ENCODE data around the gene TRMT44. TPM values are rescaled to one million over a fixed set of nuclear protein-coding genes. Genes with fewer than 3 reads are reported as not detected.

Gene TRMT44
- total RNA-seq, 4 donors from 2014 or later = 39.0 to 61.0 (median 49.2) TPM

DNA sequence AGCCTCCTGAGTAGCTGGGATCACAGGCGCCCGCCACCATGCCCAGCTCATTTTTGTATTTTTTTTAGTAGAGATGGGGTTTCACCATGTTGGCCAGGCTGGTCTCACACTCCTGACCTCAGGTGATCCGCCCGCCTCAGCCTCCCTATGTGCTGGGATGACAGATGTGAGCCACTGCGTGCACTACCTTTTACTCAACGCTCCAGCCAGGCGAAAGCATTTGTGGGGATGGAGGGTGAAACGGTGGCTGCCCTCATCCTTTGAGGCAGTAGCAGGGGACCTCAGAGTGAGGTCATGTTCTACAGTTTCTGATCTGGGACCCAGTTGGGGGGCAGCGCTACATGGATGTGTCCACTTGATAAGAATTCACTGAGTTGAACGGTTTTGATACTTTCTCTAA is 73.8 kb downstream of the TRMT44 start:
- WGBS, 2 donors = 88 to 90% methylated on average over 10 of the region's 10 CpGs
- no peak for TF ChIP-seq POLR2A (IDR thresholded peaks at IDR 0.05)
- TF ChIP-seq, protein P1, sequence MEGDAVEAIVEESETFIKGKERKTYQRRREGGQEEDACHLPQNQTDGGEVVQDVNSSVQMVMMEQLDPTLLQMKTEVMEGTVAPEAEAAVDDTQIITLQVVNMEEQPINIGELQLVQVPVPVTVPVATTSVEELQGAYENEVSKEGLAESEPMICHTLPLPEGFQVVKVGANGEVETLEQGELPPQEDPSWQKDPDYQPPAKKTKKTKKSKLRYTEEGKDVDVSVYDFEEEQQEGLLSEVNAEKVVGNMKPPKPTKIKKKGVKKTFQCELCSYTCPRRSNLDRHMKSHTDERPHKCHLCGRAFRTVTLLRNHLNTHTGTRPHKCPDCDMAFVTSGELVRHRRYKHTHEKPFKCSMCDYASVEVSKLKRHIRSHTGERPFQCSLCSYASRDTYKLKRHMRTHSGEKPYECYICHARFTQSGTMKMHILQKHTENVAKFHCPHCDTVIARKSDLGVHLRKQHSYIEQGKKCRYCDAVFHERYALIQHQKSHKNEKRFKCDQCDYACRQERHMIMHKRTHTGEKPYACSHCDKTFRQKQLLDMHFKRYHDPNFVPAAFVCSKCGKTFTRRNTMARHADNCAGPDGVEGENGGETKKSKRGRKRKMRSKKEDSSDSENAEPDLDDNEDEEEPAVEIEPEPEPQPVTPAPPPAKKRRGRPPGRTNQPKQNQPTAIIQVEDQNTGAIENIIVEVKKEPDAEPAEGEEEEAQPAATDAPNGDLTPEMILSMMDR (IDR thresholded peaks at IDR 0.05) = no peak
- no peak for DNase-seq (ENCODE audit: low spot score in 2 of 2)
- no peak overlapping the region for H3K4me3 ChIP-seq (ENCODE audit: low read depth, poor library complexity, severe bottlenecking)
- intact Hi-C loops (cut with DNase I; ENCODE audit: low total_unique reads) = no loop called here

DNA sequence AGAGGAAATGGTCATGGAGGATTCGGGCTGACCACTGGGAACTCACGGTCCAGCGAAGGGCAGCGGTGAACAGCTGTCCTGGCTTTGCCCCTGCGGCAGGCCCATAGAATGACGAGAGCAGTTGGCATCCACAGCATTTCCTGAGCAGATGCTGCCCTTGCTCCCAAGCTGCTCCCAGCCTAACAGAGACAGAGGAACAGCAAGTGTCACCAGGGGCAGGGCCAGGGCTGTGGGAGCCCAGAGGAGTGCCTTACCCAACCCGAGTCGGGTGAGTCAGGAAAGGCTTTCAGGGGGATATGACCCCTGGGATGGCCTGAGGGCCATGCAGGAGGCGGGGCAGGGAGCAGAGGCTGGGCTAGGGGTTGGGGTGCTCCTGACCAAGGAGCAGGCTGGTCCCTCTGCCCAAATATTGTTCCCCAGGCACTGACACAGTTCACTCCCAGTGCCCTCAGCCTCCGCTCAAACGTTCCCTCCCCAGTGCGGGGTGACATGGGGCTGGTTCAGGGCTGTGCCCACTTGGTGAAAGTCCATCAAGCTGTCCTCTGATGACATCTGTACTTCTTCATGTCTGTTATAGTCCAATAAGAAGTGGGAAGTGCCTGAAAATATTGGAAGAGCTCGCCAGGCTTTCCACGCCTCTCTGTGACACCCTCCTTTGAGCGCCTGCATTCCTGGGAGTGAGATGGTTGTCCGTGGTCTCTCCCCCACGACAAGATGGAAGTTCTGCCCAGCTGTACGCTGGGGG is 74.9 kb downstream of the TRMT44 start:
- DNase-seq (ENCODE audit: low spot score in 2 of 2) = no peak
- no peak overlapping the region for H3K4me3 ChIP-seq (ENCODE audit: low read depth, poor library complexity, severe bottlenecking)
- WGBS, 2 donors = 64 to 77% methylated on average over 18 of the region's 18 CpGs
- TF ChIP-seq POLR2A (IDR thresholded peaks at IDR 0.05) = no peak
- TF ChIP-seq, protein P1 (IDR thresholded peaks at IDR 0.05) = no peak
- intact Hi-C loops (cut with DNase I; ENCODE audit: low total_unique reads) = no loop called here

DNA sequence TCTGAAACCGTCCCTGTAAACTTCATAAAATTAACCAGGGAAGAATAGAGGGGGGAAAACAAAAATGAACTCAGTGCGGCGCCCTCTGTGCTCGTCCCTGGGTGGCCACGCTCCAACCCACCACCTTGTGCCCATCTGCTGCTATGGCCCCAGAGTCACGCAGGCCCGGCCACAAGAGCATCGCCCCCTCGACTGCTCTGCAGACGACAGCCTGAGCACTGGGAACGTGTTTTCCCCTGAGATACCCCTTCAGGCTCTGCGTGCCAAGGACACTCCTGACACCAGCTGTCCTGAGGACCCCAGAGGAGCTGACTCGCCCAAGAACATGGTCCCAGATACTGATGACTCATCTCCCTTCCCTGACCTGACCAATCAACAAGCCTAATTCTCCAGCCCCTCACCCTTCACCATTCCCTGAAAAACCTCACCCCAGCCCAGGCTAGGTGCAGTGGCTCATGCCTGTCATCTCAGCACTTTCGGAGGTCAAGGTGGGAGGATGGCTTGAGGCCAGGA is 75.5 kb downstream of the TRMT44 start:
- intact Hi-C loops (cut with DNase I; ENCODE audit: low total_unique reads) = no loop called here
- no peak for TF ChIP-seq POLR2A (IDR thresholded peaks at IDR 0.05)
- TF ChIP-seq, protein P1 (IDR thresholded peaks at IDR 0.05) = no peak
- no peak overlapping the region for H3K4me3 ChIP-seq (ENCODE audit: low read depth, poor library complexity, severe bottlenecking)
- no peak for DNase-seq (ENCODE audit: low spot score in 2 of 2)
- 74 to 83% methylated on average over 14 of the region's 14 CpGs for WGBS, 2 donors

- WGBS, 2 donors = 40 to 52% methylated on average over 5 of the region's 5 CpGs
- intact Hi-C loops (cut with DNase I; ENCODE audit: low total_unique reads) = no loop called here
- TF ChIP-seq, protein P1 (IDR thresholded peaks at IDR 0.05) = no peak
- no peak for TF ChIP-seq POLR2A (IDR thresholded peaks at IDR 0.05)
- no peak overlapping the region for H3K4me3 ChIP-seq (ENCODE audit: low read depth, poor library complexity, severe bottlenecking)
- DNase-seq (ENCODE audit: low spot score in 2 of 2) = no peak
These were observed 76.5 kb downstream of the TRMT44 start for GRCh38 chr4:8516996-8517550.

GRCh38 chr4:8517946-8518345 is 77.4 kb downstream of the TRMT44 start:
- no peak for TF ChIP-seq POLR2A (IDR thresholded peaks at IDR 0.05)
- TF ChIP-seq, protein P1 (IDR thresholded peaks at IDR 0.05) = no peak
- no peak for DNase-seq (ENCODE audit: low spot score in 2 of 2)
- no peak overlapping the region for H3K4me3 ChIP-seq (ENCODE audit: low read depth, poor library complexity, severe bottlenecking)
- intact Hi-C loops (cut with DNase I; ENCODE audit: low total_unique reads) = no loop called here
- 50 to 71% methylated on average over 9 to 10 of the region's 13 CpGs for WGBS, 2 donors
